IMR-90 (cell line): ENCODE results near the gene GMFB. TPM values are rescaled to one million over a fixed set of nuclear protein-coding genes. Genes with fewer than 3 reads are reported as not detected.

Experiments used
- ATAC-seq: fragments of 200-7000 bp; cut with Tn5 transposase; 2 replicates; pipeline ENCODE4 v1.9.1; 2020; ENCODE audit warnings: low read depth, mild to moderate bottlenecking, moderate library complexity
- BruUV-seq: library from RNA; stranded (reverse); fragments of 400-500 nt; replicated peaks from 2 replicates; lab custom pipeline; 2021; lab: Mats Ljungman, UMichigan
- CTCF ChIA-PET: fragments of 300-600 bp; formaldehyde crosslinking; extraction: SDS; loops from one replicate; lab custom pipeline; 2021; ENCODE audit warnings: antibody characterized with exemption; lab: Yijun Ruan, JAX
- POLR2A ChIA-PET: fragments of 300-600 bp; sonication (Branson Sonifier 250); formaldehyde crosslinking; loops from one replicate; lab custom pipeline; 2022; ENCODE audit warnings: antibody characterized with exemption; ENCODE audit not compliant: unreplicated experiment; lab: Charles Lee
- DNase-seq: peaks from one replicate; pipeline ENCODE4 v3.0.0; 2013
- H2AFZ ChIP-seq: replicated peaks from 2 replicates; pipeline ENCODE3; 2013; ENCODE audit warnings: low read length, mild to moderate bottlenecking; ENCODE audit not compliant: poor library complexity
- H2AK5ac ChIP-seq: 2 replicates; pipeline ENCODE4 v1.6.1; 2013; ENCODE audit warnings: low read depth, low read length, inconsistent platforms
- H2AK9ac ChIP-seq: replicated peaks from 2 replicates; pipeline ENCODE3; 2013; ENCODE audit warnings: mild to moderate bottlenecking, low read depth, low read length, moderate library complexity; ENCODE audit not compliant: poor library complexity
- H2BK120ac ChIP-seq: 2 replicates; pipeline ENCODE4 v1.6.1; 2013; ENCODE audit warnings: low read depth, low read length, inconsistent platforms
- H2BK15ac ChIP-seq: 3 replicates; pipeline ENCODE4 v1.6.1; 2013; ENCODE audit warnings: low read depth, low read length, inconsistent platforms
- H2BK20ac ChIP-seq: 2 replicates; pipeline ENCODE4 v1.6.1; 2013; ENCODE audit warnings: low read depth, mild to moderate bottlenecking, inconsistent platforms, low read length, moderate library complexity
- H2BK5ac ChIP-seq: 2 replicates; pipeline ENCODE4 v1.6.1; 2013; ENCODE audit warnings: mild to moderate bottlenecking, low read depth, low read length, inconsistent platforms; ENCODE audit not compliant: poor library complexity, severe bottlenecking
- H3K14ac ChIP-seq: replicated peaks from 2 replicates; pipeline ENCODE4 v1.6.1; 2013; ENCODE audit warnings: low read depth, low read length, inconsistent platforms
- H3K18ac ChIP-seq: 2 replicates; pipeline ENCODE4 v1.6.1; 2013; ENCODE audit warnings: low read depth, low read length, control low read depth
- H3K23ac ChIP-seq: 2 replicates; pipeline ENCODE4 v1.6.1; 2013; ENCODE audit warnings: low read depth, low read length, inconsistent platforms
- H3K27ac ChIP-seq: 2 replicates; pipeline ENCODE4 v1.5.1; 2013; ENCODE audit warnings: mild to moderate bottlenecking, control low read depth, low read length; ENCODE audit not compliant: insufficient read depth
- H3K27me3 ChIP-seq: 2 replicates; pipeline ENCODE4 v1.6.1; 2013; ENCODE audit warnings: low read length; ENCODE audit not compliant: control insufficient read depth, insufficient read depth
- H3K36me3 ChIP-seq: 2 replicates; pipeline ENCODE4 v1.6.1; 2013; ENCODE audit warnings: low read length, mixed read lengths; ENCODE audit not compliant: control insufficient read depth, insufficient read depth
- H3K4ac ChIP-seq: 2 replicates; pipeline ENCODE4 v1.6.1; 2013; ENCODE audit warnings: low read depth, low read length, inconsistent platforms
- H3K4me1 ChIP-seq: 2 replicates; pipeline ENCODE4 v1.6.1; 2013; ENCODE audit warnings: low read length, mixed read lengths; ENCODE audit not compliant: control insufficient read depth, insufficient read depth
- H3K4me2 ChIP-seq: 2 replicates; pipeline ENCODE4 v1.6.1; 2013; ENCODE audit warnings: low read depth, mild to moderate bottlenecking, control low read depth, low read length, moderate library complexity
- H3K4me3 ChIP-seq: 2 replicates; pipeline ENCODE4 v1.5.1; 2013; ENCODE audit warnings: low read depth, mild to moderate bottlenecking, control low read depth, low read length, moderate library complexity; ENCODE audit not compliant: insufficient read depth
- H3K56ac ChIP-seq: 2 replicates; pipeline ENCODE4 v1.6.1; 2013; ENCODE audit warnings: low read length, inconsistent platforms; ENCODE audit not compliant: insufficient read depth; ENCODE audit errors: extremely low read depth
- H3K79me1 ChIP-seq, 2 experiments: 2 replicates each; pipeline ENCODE4 v1.6.1; 2013; ENCODE audit warnings: low read length in 2 of 2, inconsistent platforms in 1 of 2, low read depth in 1 of 2
- H3K9ac ChIP-seq: 2 replicates; pipeline ENCODE4 v1.6.1; 2013; ENCODE audit warnings: low read depth, low read length, control low read depth
- H3K9me1 ChIP-seq: 2 replicates; pipeline ENCODE4 v1.6.1; 2013; ENCODE audit warnings: low read length, inconsistent platforms; ENCODE audit not compliant: insufficient read depth
- H3K9me3 ChIP-seq: 2 replicates; pipeline ENCODE4 v1.6.1; 2013; ENCODE audit warnings: low read length; ENCODE audit not compliant: control insufficient read depth, insufficient read depth
- H4K20me1 ChIP-seq: 2 replicates; pipeline ENCODE4 v1.6.1; 2013; ENCODE audit warnings: low read length, inconsistent platforms; ENCODE audit not compliant: insufficient read depth
- H4K5ac ChIP-seq: 2 replicates; pipeline ENCODE4 v1.6.1; 2013; ENCODE audit warnings: mild to moderate bottlenecking, low read depth, low read length, control low read depth
- H4K8ac ChIP-seq, 2 experiments: 2 replicates each; pipeline ENCODE4 v1.6.1; 2013; ENCODE audit warnings: low read depth in 2 of 2, low read length in 2 of 2, control low read depth in 1 of 2, inconsistent platforms in 1 of 2
- H4K91ac ChIP-seq: 2 replicates; pipeline ENCODE4 v1.6.1; 2013; ENCODE audit warnings: low read depth, low read length, inconsistent platforms; ENCODE audit not compliant: insufficient read depth
- CHD1 ChIP-seq: IDR thresholded peaks from 2 replicates; pipeline ENCODE4 v1.6.1; 2012; ENCODE audit warnings: low read depth, low read length, improper control_type of control experiment
- ELK1 ChIP-seq: fragments of 150-350 bp; IDR thresholded peaks from 2 replicates; pipeline ENCODE4 v1.6.1; 2016; ENCODE audit warnings: low read depth, mild to moderate bottlenecking, low read length, moderate library complexity, borderline replicate concordance
- FOS ChIP-seq: fragments of 150-350 bp; IDR thresholded peaks from 2 replicates; pipeline ENCODE4 v1.6.1; 2016; ENCODE audit warnings: low read depth, low read length
- MAFK ChIP-seq: IDR thresholded peaks from 2 replicates; pipeline ENCODE4 v1.6.1; 2012; ENCODE audit warnings: low read depth, low read length, improper control_type of control experiment
- MAZ ChIP-seq: IDR thresholded peaks from 2 replicates; pipeline ENCODE4 v1.6.1; 2012; ENCODE audit warnings: low read depth, mild to moderate bottlenecking, low read length, improper control_type of control experiment, moderate library complexity, borderline replicate concordance
- MXI1 ChIP-seq: IDR thresholded peaks from 2 replicates; pipeline ENCODE4 v1.6.1; 2012; ENCODE audit warnings: low read depth, mild to moderate bottlenecking, low read length, moderate library complexity, borderline replicate concordance
- NFE2L2 ChIP-seq: fragments of 150-350 bp; IDR thresholded peaks from 2 replicates; pipeline ENCODE4 v1.6.1; 2016; ENCODE audit warnings: low read depth, mild to moderate bottlenecking, low read length
- RAD21 ChIP-seq: IDR thresholded peaks from 2 replicates; pipeline ENCODE4 v1.6.1; 2012; ENCODE audit warnings: low read length, improper control_type of control experiment
- RCOR1 ChIP-seq: IDR thresholded peaks from 2 replicates; pipeline ENCODE4 v1.6.1; 2012; ENCODE audit warnings: mild to moderate bottlenecking, low read length, improper control_type of control experiment; ENCODE audit not compliant: insufficient replicate concordance
- RFX5 ChIP-seq: IDR thresholded peaks from 2 replicates; pipeline ENCODE4 v1.8.0; 2012; ENCODE audit warnings: low read depth, mild to moderate bottlenecking, low read length, moderate library complexity
- SMC3 ChIP-seq: fragments of 150-350 bp; IDR thresholded peaks from 2 replicates; pipeline ENCODE4 v1.6.1; 2016; ENCODE audit warnings: low read depth, mild to moderate bottlenecking, antibody characterized with exemption, low read length, moderate library complexity
- USF2 ChIP-seq: fragments of 150-350 bp; IDR thresholded peaks from 2 replicates; pipeline ENCODE4 v1.6.1; 2017; ENCODE audit warnings: mild to moderate bottlenecking, antibody characterized with exemption, low read length, low read depth
- WGBS, 2 experiments: methylation state at CpG; one replicate each; pipeline versions ENCODE4 v1.1.5 to v1.1.7; 2013; ENCODE audit warnings: missing lambda C conversion rate in 2 of 2; ENCODE audit not compliant: insufficient read length in 1 of 2; ENCODE audit errors: extremely low coverage in 2 of 2; 5-methylcytosine and 5-hydroxymethylcytosine counted together
- dilution Hi-C: fragments of 300-500 bp; cut with HindIII; formaldehyde crosslinking; loops from one replicate; pipeline ENCODE4 v1.14.3; 2018; ENCODE audit warnings: low sequenced_read_pairs; ENCODE audit not compliant: unreplicated experiment
- in situ Hi-C: fragments of 300-500 bp; cut with MboI; formaldehyde crosslinking; loops from 3 replicates; pipeline ENCODE4 v1.14.3; 2019; ENCODE audit warnings: low sequenced_read_pairs, inconsistent platforms, mixed read lengths
- intact Hi-C: fragments of 100-400 bp; cut with micrococcal nuclease; formaldehyde crosslinking; loops from 2 replicates; pipeline ENCODE4 v1.10.0; 2022
- polyA plus RNA-seq, 3 experiments: library from polyadenylated mRNA; depleted of rRNA; stranded (reverse); fragments of >200 nt; gene quantifications; 2 replicates each; pipeline ENCODE4 v1.2.3, GENCODE V29; 2012; ENCODE audit warnings: low replicate concordance in 1 of 3
- total RNA-seq: library from RNA; depleted of rRNA; stranded (reverse); fragments of >200 nt; gene quantifications from 2 replicates; pipeline ENCODE4 v1.2.3, GENCODE V29; 2012

GMFB gene
- total and polyA plus RNA-seq, 2 of the 4 experiments (the other 2 are of a cell fraction) = 22.4 to 59.1 TPM

- H4K8ac ChIP-seq = no peak overlapping the region
- no peak overlapping the region for H2BK20ac ChIP-seq
- H3K4me3 ChIP-seq = no peak overlapping the region
- TF ChIP-seq NFE2L2 = no peak
- no peak for TF ChIP-seq CHD1
- no peak for TF ChIP-seq FOS
- TF ChIP-seq RAD21 = no peak
- no peak for TF ChIP-seq MAFK
- no peak for TF ChIP-seq MAZ
- no peak for TF ChIP-seq SMC3
- TF ChIP-seq MXI1 = no peak
- no peak for TF ChIP-seq RCOR1
- no peak for TF ChIP-seq USF2
- TF ChIP-seq ELK1 = no peak
- no peak for TF ChIP-seq RFX5
- H2BK15ac ChIP-seq = no peak overlapping the region
- H3K36me3 ChIP-seq = no peaks in the 10 kb centered on the region
- H3K14ac ChIP-seq = no peak overlapping the region
- dilution Hi-C loops = no loop called here
- CTCF ChIA-PET = interaction anchor here (0.6 kb wide), 1 partner anchor 528 kb away, joined by 4 read pairs; no protein-coding TSS in a partner anchor
- H4K20me1 ChIP-seq = no peaks in the 10 kb centered on the region
- peaks cover 8% of the 10 kb centered on the region; the same call in 1 of the 2 replicates for H3K9me3 ChIP-seq
- in situ Hi-C loops = no loop called here
- H2AFZ ChIP-seq = no peak overlapping the region
- H2BK5ac ChIP-seq = no peak overlapping the region
- no peak overlapping the region for H4K91ac ChIP-seq
- no peak overlapping the region for H3K4ac ChIP-seq
- H2AK5ac ChIP-seq = no peak overlapping the region
- no peak for ATAC-seq
- no peaks in the 10 kb centered on the region for H3K4me1 ChIP-seq
- no peaks in the 10 kb centered on the region for H3K79me1 ChIP-seq
- WGBS, 2 experiments = no CpG with 5 or more reads among the region's 3 CpGs
- no peak overlapping the region for H3K27ac ChIP-seq
- no peak overlapping the region for H3K9ac ChIP-seq
- no peak overlapping the region for H3K18ac ChIP-seq
- intact Hi-C loops = no loop called here
- H2BK120ac ChIP-seq = no peak overlapping the region
- POLR2A ChIA-PET = interaction anchor here (0.6 kb wide), 1 partner anchor 60 kb away, joined by 5 read pairs; no protein-coding TSS in a partner anchor
- no peaks in the 10 kb centered on the region for H3K9me1 ChIP-seq
- H3K23ac ChIP-seq = no peak overlapping the region
- no peak overlapping the region for H3K56ac ChIP-seq
- H3K27me3 ChIP-seq = no peaks in the 10 kb centered on the region
- no peak overlapping the region for H3K4me2 ChIP-seq
- H2AK9ac ChIP-seq = no peak overlapping the region
- no TSS peak for BruUV-seq
- no peak overlapping the region for H4K5ac ChIP-seq
- DNase-seq = no peak
These were observed 31.2 kb downstream of the GMFB start for GRCh38 chr14:54457609-54457996.
